Subcutaneous abdominal adipose tissue (tissue), 5 donors: Measurements from ENCODE around the gene NKD1.

Source experiments
- H3K27ac ChIP-seq: one replicate; pipeline ENCODE4 v1.7.0; 2013; ENCODE audit warnings: low read depth, mild to moderate bottlenecking, inconsistent platforms, low read length, moderate library complexity
- H3K27me3 ChIP-seq, 5 donors: one replicate each; pipeline ENCODE4 v1.7.0; 2013; ENCODE audit warnings: low read length in 5 of 5, inconsistent platforms in 1 of 5; ENCODE audit not compliant: control insufficient read depth in 5 of 5, insufficient read depth in 4 of 5
- H3K36me3 ChIP-seq, 5 donors: one replicate each; pipeline ENCODE4 v1.7.0; 2013; ENCODE audit warnings: low read length in 5 of 5; ENCODE audit not compliant: control insufficient read depth in 5 of 5, insufficient read depth in 5 of 5
- H3K4me1 ChIP-seq, 5 donors: one replicate each; pipeline ENCODE4 v1.7.0; 2013; ENCODE audit warnings: low read length in 5 of 5, mild to moderate bottlenecking in 3 of 5, moderate library complexity in 1 of 5; ENCODE audit not compliant: control insufficient read depth in 5 of 5, insufficient read depth in 5 of 5
- H3K4me3 ChIP-seq, 5 donors: one replicate each; pipeline ENCODE4 v1.7.0; 2013; ENCODE audit warnings: low read length in 5 of 5, low read depth in 1 of 5
- H3K9ac ChIP-seq, 5 donors: one replicate each; pipeline ENCODE4 v1.7.0; 2013; ENCODE audit warnings: low read length in 5 of 5, mild to moderate bottlenecking in 4 of 5, moderate library complexity in 3 of 5
- H3K9me3 ChIP-seq, 5 donors: one replicate each; pipeline ENCODE4 v1.7.0; 2013; ENCODE audit warnings: low read length in 5 of 5; ENCODE audit not compliant: control insufficient read depth in 5 of 5
- donor health status: healthy.
- donor health status: healthy.
- donor health status: healthy.
- donor health status: healthy.
- donor health status: healthy.

The NKD1 gene

DNA sequence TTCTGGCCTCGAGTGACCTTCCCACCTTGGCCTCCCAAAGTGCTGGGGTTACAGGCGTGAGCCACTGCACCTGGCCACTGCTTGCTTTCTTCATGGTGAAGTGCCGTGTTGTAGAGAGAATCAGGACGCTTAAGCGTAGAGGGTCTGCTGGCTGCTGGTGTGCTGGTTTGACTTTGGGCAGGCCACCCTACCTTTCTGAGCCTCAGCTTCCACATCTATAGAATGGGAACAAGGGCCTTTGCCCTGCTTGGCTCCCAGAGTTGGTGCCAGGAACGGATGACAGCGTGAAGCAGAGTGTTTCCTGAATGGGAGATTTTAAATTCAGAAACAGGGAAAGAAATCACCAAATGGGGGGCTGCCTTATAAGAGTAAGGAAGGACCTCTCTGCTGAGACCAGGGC lies 60.9 kb downstream of the NKD1 start:
- Histone ChIP-seq H3K9ac (no peak overlapping the region), H3K27me3 (peaks cover 0 to 4% (median 0%) of the 10 kb centered on the region in 5 donors), H3K4me1 (peaks cover 0 to 15% (median 12%) of the 10 kb centered on the region in 5 donors), H3K36me3 (no peaks in the 10 kb centered on the region), H3K4me3 (no peak overlapping the region), H3K27ac (no peak overlapping the region), H3K9me3 (no peaks in the 10 kb centered on the region)

DNA sequence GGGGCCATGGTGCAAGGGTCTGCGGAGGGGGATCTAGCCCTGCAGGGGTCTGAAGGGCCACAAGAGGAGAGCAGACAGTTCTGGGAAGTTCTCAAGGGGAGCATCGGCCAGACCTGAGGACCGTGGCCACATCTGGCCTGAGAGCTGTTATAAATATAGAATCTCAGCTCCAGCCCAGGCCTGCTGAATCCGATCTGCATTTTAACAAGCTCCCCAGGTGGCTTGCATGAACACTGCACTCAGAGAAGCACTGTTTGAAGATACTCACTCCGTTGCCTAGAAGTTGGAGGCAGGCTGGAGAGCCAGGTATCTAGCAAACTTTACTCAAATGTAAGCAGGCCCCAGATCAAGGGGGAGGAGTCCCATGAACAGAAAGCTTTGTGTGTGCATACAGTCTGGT lies 61.3 kb downstream of the NKD1 start:
- H3K4me1 ChIP-seq, result peaks cover 0 to 18% (median 14%) of the 10 kb centered on the region in 5 donors
- no peak overlapping the region for H3K4me3 ChIP-seq
- no peaks in the 10 kb centered on the region for H3K36me3 ChIP-seq
- no peak overlapping the region for H3K9ac ChIP-seq
- peaks cover 0 to 4% (median 0%) of the 10 kb centered on the region in 5 donors for H3K27me3 ChIP-seq
- H3K27ac ChIP-seq, result no peak overlapping the region
- no peaks in the 10 kb centered on the region for H3K9me3 ChIP-seq

DNA sequence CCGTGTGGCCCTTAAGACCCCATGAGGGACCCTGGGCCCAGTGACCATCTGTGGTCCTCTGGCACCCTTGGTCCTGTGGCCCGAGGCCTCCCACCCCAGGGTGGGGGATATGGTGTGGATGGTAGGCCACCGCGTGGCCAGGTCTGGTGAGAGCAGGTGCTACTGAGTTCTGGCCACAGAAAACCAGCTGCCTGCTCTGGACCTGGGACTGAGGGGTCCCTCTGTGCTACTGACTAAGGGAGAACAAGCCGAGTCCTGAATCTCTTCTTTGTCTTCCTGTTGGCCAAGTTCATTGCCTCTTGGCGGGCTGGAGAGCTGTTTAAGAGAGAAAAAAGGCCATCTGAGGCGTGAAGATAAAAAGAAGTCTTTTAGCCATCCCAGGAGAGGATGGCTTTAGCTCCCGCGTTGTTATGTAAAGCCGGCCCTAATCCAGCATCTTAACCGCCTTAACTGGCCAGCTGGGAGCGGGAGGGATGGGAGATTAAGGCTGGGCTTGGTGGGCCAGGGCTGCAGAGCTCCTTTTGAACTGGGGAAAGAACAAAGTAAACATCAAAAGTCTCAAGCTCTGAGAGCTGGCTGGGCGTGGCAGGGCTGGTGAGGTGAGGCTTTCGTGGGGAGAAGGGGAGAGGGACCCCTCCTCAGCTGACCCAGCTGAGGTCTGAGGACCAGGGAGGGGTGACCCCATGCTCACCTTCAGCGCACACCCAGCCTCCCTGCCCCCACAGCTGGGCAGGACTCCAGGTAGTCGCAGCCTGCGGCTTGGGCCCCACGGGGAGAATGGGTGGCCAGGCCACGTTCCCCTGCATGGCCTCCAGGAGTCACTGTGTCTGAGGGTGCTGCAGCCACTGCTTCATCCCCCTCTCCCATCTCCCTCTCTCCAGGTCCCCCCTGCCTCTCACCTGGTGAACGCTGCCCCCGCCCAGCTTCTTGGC lies 62.4 kb downstream of the NKD1 start:
- Histone ChIP-seq H3K4me1 (peaks cover 0 to 18% (median 14%) of the 10 kb centered on the region in 5 donors), H3K9ac (no peak overlapping the region), H3K27ac (no peak overlapping the region)

DNA sequence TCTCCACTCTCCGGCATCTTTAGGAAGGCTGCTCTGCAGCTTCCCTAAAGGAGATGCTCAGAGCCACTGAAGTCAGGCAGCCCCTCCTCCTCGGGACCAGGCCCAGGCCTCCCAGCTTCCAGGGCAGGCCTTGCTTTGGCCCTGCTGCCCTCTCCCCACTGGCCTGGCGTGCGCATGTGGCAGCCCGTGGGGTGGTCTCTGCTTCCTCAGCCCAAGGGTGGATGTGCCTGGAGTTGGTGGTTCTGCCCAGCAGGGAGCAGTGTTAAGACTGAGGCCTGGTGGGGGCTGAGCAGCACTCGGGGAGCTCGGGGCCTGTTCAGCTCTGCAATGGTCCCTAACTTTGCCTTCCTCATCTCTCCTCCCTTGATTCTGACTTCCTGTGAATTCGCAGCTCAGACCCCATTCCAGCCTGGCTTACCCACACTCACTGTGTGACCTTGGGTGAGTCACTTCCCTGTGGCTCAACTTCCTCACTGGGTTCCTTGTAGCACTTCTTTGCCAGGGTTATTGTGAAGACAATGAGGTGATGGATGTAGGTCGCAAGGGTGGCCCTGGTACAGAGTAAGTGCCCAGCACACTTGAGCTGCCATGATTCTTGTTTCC lies 63.2 kb downstream of the NKD1 start:
- Histone ChIP-seq H3K9ac (no peak overlapping the region), H3K4me3 (no peak overlapping the region), H3K27me3 (peaks cover 0 to 4% (median 0%) of the 10 kb centered on the region in 5 donors), H3K36me3 (no peaks in the 10 kb centered on the region), H3K27ac (no peak overlapping the region), H3K4me1 (peaks cover 0 to 24% (median 14%) of the 10 kb centered on the region in 5 donors), H3K9me3 (no peaks in the 10 kb centered on the region)

More for the DNA sequence above, 62.4 kb downstream of the NKD1 start:
- Histone ChIP-seq H3K9me3 (no peaks in the 10 kb centered on the region), H3K27me3 (peaks cover 0 to 4% (median 0%) of the 10 kb centered on the region in 5 donors), H3K4me3 (no peak overlapping the region), H3K36me3 (no peaks in the 10 kb centered on the region)

DNA sequence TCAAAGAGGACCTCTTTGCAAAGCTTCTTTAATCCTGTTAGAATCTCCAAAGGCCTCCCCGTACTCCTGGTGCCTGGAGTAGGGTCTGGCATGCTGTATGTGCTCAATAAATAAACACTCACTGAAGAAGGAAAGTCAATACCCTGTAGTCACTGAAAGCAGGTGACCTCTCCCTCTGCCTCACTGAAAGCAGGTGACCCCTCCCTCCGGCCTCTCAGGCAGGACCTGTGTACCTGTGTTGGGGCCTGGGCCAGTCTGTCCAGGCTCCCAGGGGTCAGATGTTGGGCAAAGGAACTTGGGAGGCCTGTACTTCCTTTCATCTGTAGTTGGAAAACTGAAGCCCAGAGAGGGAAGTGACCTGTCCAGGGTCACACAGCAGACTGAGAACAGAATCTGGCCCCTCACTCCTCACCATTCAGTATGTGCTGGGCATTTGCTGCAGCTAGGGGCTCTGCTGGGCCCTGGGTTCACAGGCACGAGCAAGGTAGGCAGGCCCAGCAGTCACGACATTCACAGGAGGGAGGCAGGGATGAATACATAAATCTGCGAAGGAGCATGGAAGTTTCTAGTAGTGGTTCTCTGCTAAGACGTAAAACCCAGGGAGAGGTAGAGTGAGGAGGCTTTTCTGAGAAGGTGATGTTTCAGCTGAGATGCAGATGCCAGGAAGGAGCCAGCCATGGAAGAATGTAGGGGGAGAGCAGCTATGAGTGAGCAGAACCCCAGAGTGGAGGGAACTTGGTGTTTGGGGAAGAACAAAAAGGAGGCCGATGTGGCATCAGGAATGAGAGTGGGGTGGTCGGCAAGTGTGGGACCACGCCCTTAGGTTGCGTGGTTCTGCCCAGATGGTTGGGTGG lies 64.0 kb downstream of the NKD1 start:
- Histone ChIP-seq H3K4me1 (peaks cover 0 to 26% (median 14%) of the 10 kb centered on the region in 5 donors), H3K36me3 (no peaks in the 10 kb centered on the region), H3K9ac (no peak overlapping the region), H3K27ac (no peak overlapping the region), H3K27me3 (peaks cover 0 to 4% (median 0%) of the 10 kb centered on the region in 5 donors), H3K4me3 (no peak overlapping the region), H3K9me3 (no peaks in the 10 kb centered on the region)

DNA sequence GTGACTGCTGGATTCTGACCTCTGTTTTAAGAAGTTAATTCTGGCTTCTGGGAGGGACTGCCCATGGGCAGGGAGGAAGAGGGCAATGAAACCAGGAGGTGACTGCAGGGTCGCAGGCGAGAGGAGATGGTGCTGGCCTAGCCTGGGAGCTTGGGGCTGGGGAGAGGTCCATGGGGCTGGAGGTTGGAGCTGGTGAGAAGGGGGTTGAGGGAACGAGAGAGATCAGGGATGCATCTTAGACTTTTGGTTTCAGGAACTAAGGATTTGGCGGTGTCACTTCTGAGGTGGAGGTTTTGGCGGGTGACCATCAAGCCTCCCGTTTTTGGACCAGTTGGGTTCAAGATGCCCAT lies 64.6 kb downstream of the NKD1 start:
- Histone ChIP-seq H3K4me3 (no peak overlapping the region), H3K9ac (peak overlapping the region in 1 of 5 donors; percentile 23), H3K27me3 (peaks cover 0 to 4% (median 0%) of the 10 kb centered on the region in 5 donors), H3K9me3 (no peaks in the 10 kb centered on the region), H3K27ac (no peak overlapping the region), H3K36me3 (no peaks in the 10 kb centered on the region), H3K4me1 (peaks cover 0 to 26% (median 14%) of the 10 kb centered on the region in 5 donors)

DNA sequence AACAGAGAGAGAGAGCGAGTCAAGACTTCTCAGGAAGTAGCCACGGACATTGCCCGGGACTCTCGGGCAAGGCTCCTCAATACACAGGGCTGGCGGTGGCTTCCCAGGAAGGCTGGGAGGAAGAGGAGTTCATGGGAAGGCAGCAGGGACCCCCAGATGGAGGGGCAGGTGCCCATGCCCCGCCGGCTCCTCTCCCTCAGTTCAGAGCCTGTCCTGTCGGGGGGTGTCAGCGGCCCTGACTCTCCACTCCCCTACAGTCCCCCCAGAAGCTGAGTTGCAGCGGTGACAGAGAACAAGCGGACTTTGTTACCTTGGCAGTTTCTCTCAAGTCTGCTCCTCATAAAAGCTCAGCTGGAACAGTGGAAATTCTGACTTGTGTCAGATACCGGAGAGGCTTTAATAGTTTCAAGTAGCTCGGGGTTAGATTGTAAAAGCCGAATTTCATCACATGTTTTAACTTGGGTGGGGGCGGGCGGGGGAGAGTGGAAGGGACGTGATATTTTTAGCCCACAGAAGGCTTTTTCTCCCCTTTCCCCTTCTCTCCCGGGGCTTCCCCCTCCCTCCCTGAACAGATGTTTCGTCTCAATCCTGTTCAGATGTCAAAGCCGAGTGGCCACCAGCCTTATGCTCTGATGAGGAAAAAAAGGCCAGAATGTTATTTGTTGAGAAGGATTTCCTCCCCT lies 65.2 kb downstream of the NKD1 start:
- H3K9me3 ChIP-seq, result no peaks in the 10 kb centered on the region
- peak overlapping the region in 2 of 5 donors; percentile 7 to 26 for H3K9ac ChIP-seq
- H3K4me3 ChIP-seq, result no peak overlapping the region
- H3K4me1 ChIP-seq, result peaks cover 0 to 26% (median 14%) of the 10 kb centered on the region in 5 donors
- no peaks in the 10 kb centered on the region for H3K36me3 ChIP-seq
- H3K27ac ChIP-seq, result no peak overlapping the region
- H3K27me3 ChIP-seq, result peaks cover 0 to 4% (median 0%) of the 10 kb centered on the region in 5 donors

DNA sequence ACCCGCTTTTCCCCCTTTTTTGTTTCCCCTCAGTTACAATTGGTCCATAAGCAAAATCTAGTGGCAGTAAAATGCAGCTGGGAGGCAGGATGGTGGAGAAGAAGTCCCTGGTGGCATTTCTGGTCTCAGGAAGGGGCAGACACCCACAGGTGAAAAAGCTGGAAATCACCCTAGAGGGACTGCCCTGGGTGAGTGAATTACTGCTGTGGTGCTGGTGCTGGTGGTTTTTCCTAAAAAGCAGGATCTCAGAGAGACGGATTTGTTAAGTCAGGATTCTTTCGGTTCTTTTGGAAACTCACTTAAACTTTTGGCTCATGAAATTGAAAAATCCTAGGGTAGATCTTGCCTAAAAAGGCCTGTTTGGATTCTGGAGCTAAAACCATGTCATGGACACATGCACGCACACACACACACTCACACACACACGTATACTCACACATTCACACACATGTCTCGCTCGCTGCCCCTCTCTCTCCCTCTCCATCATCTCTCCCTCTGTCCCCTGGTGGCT lies 65.8 kb downstream of the NKD1 start:
- Histone ChIP-seq H3K27ac (no peak overlapping the region), H3K9ac (peak overlapping the region in 2 of 5 donors; percentile 7 to 26), H3K36me3 (no peaks in the 10 kb centered on the region), H3K27me3 (peaks cover 0 to 4% (median 0%) of the 10 kb centered on the region in 5 donors), H3K9me3 (no peaks in the 10 kb centered on the region), H3K4me3 (no peak overlapping the region), H3K4me1 (peaks cover 0 to 26% (median 14%) of the 10 kb centered on the region in 5 donors)
